HFF-Myc (cell line): ENCODE measurements around the gene COASY.

Source experiments
- DNase-seq: peaks from one replicate; pipeline ENCODE4 v3.0.0-alpha.2; 2011; ENCODE audit warnings: low read depth; ENCODE audit errors: extremely low read depth
- H3K4me3 ChIP-seq: replicated peaks from 2 replicates; pipeline ENCODE4 v1.5.1; 2011; ENCODE audit warnings: low read depth, mild to moderate bottlenecking, control low read depth, low read length
- TF ChIP-seq, protein P1 (sequence below): IDR thresholded peaks from 2 replicates; pipeline ENCODE4 v1.5.1; 2012; ENCODE audit warnings: mild to moderate bottlenecking, low read depth, low read length, control low read depth; ENCODE audit errors: missing control alignments

Gene COASY

DNA sequence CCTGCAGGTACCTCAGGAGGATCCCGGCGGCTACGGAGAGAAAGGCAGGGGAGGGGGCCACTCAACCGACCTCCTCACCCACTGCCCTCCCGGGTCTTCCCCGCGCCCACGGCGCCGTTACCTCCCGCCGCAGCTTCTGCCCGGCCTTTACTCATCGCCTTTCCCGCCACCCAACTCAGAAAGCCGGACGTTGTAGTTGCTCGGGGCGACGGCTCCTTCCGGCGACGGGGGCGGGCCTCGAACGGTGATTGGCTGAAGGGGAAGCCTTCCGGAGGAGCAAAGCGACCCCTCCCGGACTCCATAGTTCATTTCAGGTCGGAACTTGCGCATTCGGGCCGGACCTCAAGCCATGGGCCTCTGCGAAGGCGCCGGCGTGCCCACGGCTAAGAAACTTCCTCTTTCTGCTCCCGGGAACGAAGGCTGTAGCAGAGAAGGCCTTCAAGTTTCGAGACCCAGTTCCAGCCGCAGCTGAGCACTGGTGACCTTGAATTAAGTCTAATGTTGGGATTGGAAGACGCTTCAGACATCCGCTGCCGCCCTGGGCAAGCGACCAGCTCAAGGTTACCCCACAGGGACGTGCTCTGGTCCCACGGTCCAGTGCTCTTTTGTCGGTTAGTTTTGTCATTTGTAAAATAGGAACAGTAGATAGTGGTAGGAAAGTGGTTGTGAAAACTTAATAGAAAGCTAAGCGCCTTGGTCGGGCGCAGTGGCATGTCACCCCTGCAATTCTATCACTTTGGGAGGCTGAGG is 15.8 kb downstream of the COASY start, which contains the start of gene PSMC3IP:
Gene PSMC3IP, minus strand, starts transcription at position 198 of the 750 bp plus-strand sequence. Its CDS starts 43 bp downstream, at position 155.
- peak; percentile 79 for DNase-seq
- TF ChIP-seq, protein P1, sequence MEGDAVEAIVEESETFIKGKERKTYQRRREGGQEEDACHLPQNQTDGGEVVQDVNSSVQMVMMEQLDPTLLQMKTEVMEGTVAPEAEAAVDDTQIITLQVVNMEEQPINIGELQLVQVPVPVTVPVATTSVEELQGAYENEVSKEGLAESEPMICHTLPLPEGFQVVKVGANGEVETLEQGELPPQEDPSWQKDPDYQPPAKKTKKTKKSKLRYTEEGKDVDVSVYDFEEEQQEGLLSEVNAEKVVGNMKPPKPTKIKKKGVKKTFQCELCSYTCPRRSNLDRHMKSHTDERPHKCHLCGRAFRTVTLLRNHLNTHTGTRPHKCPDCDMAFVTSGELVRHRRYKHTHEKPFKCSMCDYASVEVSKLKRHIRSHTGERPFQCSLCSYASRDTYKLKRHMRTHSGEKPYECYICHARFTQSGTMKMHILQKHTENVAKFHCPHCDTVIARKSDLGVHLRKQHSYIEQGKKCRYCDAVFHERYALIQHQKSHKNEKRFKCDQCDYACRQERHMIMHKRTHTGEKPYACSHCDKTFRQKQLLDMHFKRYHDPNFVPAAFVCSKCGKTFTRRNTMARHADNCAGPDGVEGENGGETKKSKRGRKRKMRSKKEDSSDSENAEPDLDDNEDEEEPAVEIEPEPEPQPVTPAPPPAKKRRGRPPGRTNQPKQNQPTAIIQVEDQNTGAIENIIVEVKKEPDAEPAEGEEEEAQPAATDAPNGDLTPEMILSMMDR = peak; percentile 41
- H3K4me3 ChIP-seq = peak within 1 kb of the TSS; percentile 90

DNA sequence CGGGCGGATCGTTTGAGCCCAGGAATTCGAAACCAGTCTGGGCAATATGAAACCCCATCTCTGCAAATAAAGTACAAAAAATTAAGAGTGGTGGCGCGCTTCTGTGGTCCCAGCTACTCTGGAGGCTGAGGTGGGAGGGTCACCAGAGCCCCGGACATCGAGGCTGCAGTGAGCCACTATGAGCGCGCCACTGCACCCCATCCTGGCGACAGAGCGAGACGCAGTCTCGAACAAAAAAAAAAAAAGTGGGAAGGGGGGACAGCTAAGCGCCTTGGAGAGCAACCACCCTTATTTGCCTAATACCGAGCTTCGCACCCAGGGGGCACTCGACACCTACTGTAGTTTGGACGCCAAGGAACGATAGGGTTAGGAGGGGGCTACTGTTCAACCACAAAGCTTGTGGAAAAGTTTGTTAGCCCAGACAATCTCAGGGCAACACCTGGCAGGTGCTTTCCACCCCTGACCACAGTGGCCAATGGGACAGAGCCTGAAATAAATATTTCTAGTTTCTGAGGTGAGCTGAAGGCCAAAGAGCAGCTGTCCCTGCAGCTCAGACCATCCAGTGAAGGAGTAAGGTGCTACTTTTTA is 16.4 kb downstream of the COASY start:
- peak; percentile 52 for DNase-seq
- TF ChIP-seq, protein P1 = peak; percentile 78
- H3K4me3 ChIP-seq = peak overlapping the region; percentile 90

DNA sequence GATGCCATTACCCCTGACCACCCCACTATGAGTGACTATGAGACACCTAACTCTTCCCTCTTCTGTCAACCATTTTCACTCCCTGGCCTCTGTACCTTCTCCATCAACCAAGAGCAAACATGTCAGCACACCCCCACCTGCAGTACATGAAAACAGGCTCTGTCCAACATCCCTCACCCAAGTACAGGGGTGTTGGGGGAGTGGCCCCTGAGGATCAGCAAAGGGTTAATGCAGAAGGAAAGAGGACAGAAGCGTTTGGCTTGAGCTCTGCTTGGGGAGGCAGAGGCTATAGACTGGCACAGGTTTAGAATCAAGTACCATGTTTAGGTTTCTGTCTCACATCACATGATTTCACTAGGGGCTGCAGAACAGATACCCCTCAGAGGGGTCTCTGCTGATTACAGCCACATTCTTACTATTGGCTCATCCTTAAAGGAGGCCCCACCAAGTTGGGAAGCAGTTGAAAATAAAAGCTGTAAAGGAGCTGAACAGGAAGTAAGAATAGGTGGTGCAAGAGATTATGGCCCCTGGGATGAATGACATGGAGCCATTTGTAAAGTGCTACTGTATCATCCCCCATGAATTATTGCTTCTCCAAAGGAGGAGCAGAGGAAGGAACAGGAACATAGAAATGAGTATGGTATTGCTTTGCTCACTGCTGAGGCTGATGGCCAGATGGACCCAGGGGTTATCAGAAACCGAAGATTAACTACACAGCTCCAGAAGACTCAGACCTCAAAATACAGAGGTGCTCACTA is 18.0 kb downstream of the COASY start:
- no peak overlapping the region for H3K4me3 ChIP-seq
- TF ChIP-seq, protein P1 = no peak
- no peak for DNase-seq

- H3K4me3 ChIP-seq = no peak overlapping the region
- no peak for DNase-seq
- TF ChIP-seq, protein P1 = no peak
Observed at GRCh38 chr17:42581744-42582270, 19.9 kb downstream of the COASY start.

- no peak overlapping the region for H3K4me3 ChIP-seq
- no peak for DNase-seq
- TF ChIP-seq, protein P1 = no peak
Observed at GRCh38 chr17:42584880-42585279, 22.9 kb downstream of the COASY start.

DNA sequence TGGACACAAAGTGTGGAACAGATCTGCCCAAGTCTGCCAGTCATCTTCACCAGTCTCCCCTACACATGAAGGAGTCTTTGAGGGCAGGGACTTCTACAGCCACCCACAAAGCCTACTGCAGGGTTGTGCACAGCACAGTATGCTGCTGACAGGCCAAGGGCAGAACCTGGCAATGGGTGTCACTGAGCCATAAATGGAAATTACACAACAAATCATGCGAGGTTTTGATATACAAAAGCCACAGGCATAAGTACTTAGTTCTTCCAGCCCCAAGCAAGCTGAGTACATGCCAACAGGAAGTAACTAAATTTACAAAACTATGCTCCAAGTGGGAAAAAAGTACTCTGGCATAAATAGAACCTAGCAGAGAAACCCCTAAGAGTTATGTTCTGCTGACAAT is 23.4 kb downstream of the COASY start:
- TF ChIP-seq, protein P1 = no peak
- no peak for DNase-seq

More for the DNA sequence above, 23.4 kb downstream of the COASY start:
- no peak overlapping the region for H3K4me3 ChIP-seq
